Astrocyte (in vitro differentiated cells and primary cell): ENCODE measurements around the gene TUBA1C.
"Not testable (repeated sequence)": the region's sequence is repeated elsewhere in the genome, so short reads cannot be mapped to it uniquely, and the experiment has no call there.

ENCODE experiments used
- CTCF ChIP-seq: IDR thresholded peaks from 2 replicates; pipeline ENCODE4 v1.5.1; 2011; ENCODE audit warnings: low read depth, mild to moderate bottlenecking, inconsistent platforms, low read length, moderate library complexity; ENCODE audit not compliant: insufficient read depth
- EZH2 ChIP-seq: IDR thresholded peaks from 2 replicates; pipeline ENCODE4 v1.6.1; 2012; ENCODE audit warnings: mild to moderate bottlenecking, low read length, inconsistent platforms; ENCODE audit not compliant: insufficient read depth

GRCh38 chr12:49310451-49311000, 45.6 kb downstream of the TUBA1C start:
- TF ChIP-seq EZH2, CTCF: not testable (repeated sequence)
